ENCODE data around the gene FAAP100. TPM values are rescaled to one million over a fixed set of nuclear protein-coding genes. Genes with fewer than 3 reads are reported as not detected.

FAAP100 gene
- total RNA-seq, 4 donors from 2014 or later, result 19.4 to 34.3 (median 28.4) TPM

GRCh38 chr17:81537343-81537855 is 14.8 kb downstream of the FAAP100 start:
- no peak for DNase-seq (ENCODE audit: low spot score in 2 of 2)
- TF ChIP-seq POLR2A (IDR thresholded peaks at IDR 0.05), result no peak
- TF ChIP-seq CTCF (IDR thresholded peaks at IDR 0.05), result no peak
- intact Hi-C loops (cut with DNase I; ENCODE audit: low total_unique reads), result no loop called here
- no peak overlapping the region for H3K4me3 ChIP-seq (ENCODE audit: low read depth, poor library complexity, severe bottlenecking)
- 20 to 24% methylated on average over 9 to 15 of the region's 17 CpGs for WGBS, 2 donors

- WGBS, 2 donors, result 5 to 7% methylated on average over 16 to 68 of the region's 89 CpGs
- intact Hi-C loops (cut with DNase I; ENCODE audit: low total_unique reads), result no loop called here
- DNase-seq (ENCODE audit: low spot score in 2 of 2), result no peak
- no peak overlapping the region for H3K4me3 ChIP-seq (ENCODE audit: low read depth, poor library complexity, severe bottlenecking)
- TF ChIP-seq CTCF (IDR thresholded peaks at IDR 0.05), result no peak
- TF ChIP-seq POLR2A (IDR thresholded peaks at IDR 0.05), result no peak
Measured at GRCh38 chr17:81536299-81537290, 15.6 kb downstream of the FAAP100 start.

- TF ChIP-seq POLR2A (IDR thresholded peaks at IDR 0.05) (no peak), CTCF (IDR thresholded peaks at IDR 0.05) (no peak)
- no peak for DNase-seq (ENCODE audit: low spot score in 2 of 2)
- H3K4me3 ChIP-seq (ENCODE audit: low read depth, poor library complexity, severe bottlenecking), result no peak overlapping the region
- 43 to 85% methylated on average over 4 to 13 of the region's 13 CpGs for WGBS, 2 donors
- intact Hi-C loops (cut with DNase I; ENCODE audit: low total_unique reads), result no loop called here
Measured at GRCh38 chr17:81535480-81536298, 16.5 kb downstream of the FAAP100 start.

GRCh38 chr17:81535007-81535328 is 17.2 kb downstream of the FAAP100 start:
- DNase-seq (ENCODE audit: low spot score in 2 of 2), result no peak
- H3K4me3 ChIP-seq (ENCODE audit: low read depth, poor library complexity, severe bottlenecking), result no peak overlapping the region
- TF ChIP-seq POLR2A (IDR thresholded peaks at IDR 0.05), result no peak
- no peak for TF ChIP-seq CTCF (IDR thresholded peaks at IDR 0.05)
- WGBS, 2 donors, result 79 to 87% methylated on average over 5 of the region's 5 CpGs
- intact Hi-C loops (cut with DNase I; ENCODE audit: low total_unique reads), result no loop called here

GRCh38 chr17:81534157-81535006 is 17.8 kb downstream of the FAAP100 start:
- H3K4me3 ChIP-seq (ENCODE audit: low read depth, poor library complexity, severe bottlenecking), result no peak overlapping the region
- 45 to 57% methylated on average over 5 of the region's 6 CpGs for WGBS, 2 donors
- DNase-seq (ENCODE audit: low spot score in 2 of 2), result no peak
- TF ChIP-seq POLR2A (IDR thresholded peaks at IDR 0.05), result no peak
- no peak for TF ChIP-seq CTCF (IDR thresholded peaks at IDR 0.05)
- intact Hi-C loops (cut with DNase I; ENCODE audit: low total_unique reads), result no loop called here
